Measurements from ENCODE around the gene PLA2G2C. TPM values are rescaled to one million over a fixed set of nuclear protein-coding genes. Genes with fewer than 3 reads are reported as not detected.

The PLA2G2C gene
- total and polyA plus RNA-seq, 7 donors, result 0.09 to 5.5 (median 1.4) TPM; not detected in 2

- no peaks in the 10 kb centered on the region for H3K9me3 ChIP-seq
- peaks cover 0 to 12% (median 0%) of the 10 kb centered on the region in 4 donors for H3K36me3 ChIP-seq
- peak overlapping the region in 3 of 4 donors; percentile 95 to 99 (median 98) for H3K27ac ChIP-seq
- H3K27me3 ChIP-seq, result no peaks in the 10 kb centered on the region
- H3K4me3 ChIP-seq, result no peak overlapping the region
- intact Hi-C loops (cut with DNase I), result loop anchor here (2.0 kb wide), 1 partner anchor 93 kb away; no protein-coding TSS in a partner anchor
- TF ChIP-seq, protein P1, sequence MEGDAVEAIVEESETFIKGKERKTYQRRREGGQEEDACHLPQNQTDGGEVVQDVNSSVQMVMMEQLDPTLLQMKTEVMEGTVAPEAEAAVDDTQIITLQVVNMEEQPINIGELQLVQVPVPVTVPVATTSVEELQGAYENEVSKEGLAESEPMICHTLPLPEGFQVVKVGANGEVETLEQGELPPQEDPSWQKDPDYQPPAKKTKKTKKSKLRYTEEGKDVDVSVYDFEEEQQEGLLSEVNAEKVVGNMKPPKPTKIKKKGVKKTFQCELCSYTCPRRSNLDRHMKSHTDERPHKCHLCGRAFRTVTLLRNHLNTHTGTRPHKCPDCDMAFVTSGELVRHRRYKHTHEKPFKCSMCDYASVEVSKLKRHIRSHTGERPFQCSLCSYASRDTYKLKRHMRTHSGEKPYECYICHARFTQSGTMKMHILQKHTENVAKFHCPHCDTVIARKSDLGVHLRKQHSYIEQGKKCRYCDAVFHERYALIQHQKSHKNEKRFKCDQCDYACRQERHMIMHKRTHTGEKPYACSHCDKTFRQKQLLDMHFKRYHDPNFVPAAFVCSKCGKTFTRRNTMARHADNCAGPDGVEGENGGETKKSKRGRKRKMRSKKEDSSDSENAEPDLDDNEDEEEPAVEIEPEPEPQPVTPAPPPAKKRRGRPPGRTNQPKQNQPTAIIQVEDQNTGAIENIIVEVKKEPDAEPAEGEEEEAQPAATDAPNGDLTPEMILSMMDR (IDR thresholded peaks at IDR 0.05), result no peak
- peak in 1 of 4 donors; percentile 41 for TF ChIP-seq POLR2AphosphoS5 (IDR thresholded peaks at IDR 0.05)
- no peak for DNase-seq
- H3K4me1 ChIP-seq, result peaks cover 0 to 66% (median 52%) of the 10 kb centered on the region in 4 donors
- WGBS, 2 donors, result 36 to 77% methylated on average over 2 of the region's 2 CpGs
Observed at GRCh38 chr1:20194224-20194623, 7.9 kb upstream of the PLA2G2C start.

DNA sequence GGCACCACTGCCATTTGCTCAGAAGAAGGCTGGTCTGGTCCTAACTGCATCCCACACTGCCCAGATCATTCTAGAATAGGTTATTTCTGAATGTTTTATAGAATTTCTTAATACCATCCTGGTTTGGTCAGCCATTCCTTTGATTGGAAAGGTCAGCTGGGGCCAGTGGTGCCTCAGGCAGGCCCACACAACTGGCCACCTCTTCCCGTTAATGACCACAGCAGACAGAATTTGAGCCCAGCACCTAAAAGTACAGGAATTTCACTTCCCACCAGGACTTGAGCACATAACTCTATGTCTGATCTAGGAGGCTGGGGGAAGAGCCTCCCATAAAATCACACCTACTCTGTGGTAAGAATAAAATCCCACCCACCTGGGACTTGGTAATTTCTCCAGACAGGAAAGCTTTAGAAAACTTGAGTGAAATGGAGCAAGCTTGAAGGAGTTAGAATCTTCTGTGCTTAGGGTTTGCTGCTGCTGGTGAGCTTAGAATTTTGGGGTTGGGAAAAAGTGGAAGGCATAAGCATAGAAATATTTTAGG is 6.6 kb upstream of the PLA2G2C start:
- Histone ChIP-seq H3K27ac (peak overlapping the region; percentile 34 to 99 (median 96)), H3K9me3 (no peaks in the 10 kb centered on the region), H3K4me1 (peaks cover 0 to 78% (median 65%) of the 10 kb centered on the region in 4 donors), H3K4me3 (no peak overlapping the region), H3K27me3 (no peaks in the 10 kb centered on the region), H3K36me3 (peaks cover 0 to 12% (median 0%) of the 10 kb centered on the region in 4 donors)
- DNase-seq, result no peak
- no peak for TF ChIP-seq POLR2AphosphoS5 (IDR thresholded peaks at IDR 0.05)
- TF ChIP-seq, protein P1 (IDR thresholded peaks at IDR 0.05), result no peak
- TF ChIP-seq EP300 (IDR thresholded peaks at IDR 0.05), result no peak
- TF ChIP-seq POLR2A (IDR thresholded peaks at IDR 0.05), result no peak
- 91 to 94% methylated on average over 1 of the region's 1 CpG for WGBS, 2 donors
- intact Hi-C loops (cut with DNase I), result no loop called here

DNA sequence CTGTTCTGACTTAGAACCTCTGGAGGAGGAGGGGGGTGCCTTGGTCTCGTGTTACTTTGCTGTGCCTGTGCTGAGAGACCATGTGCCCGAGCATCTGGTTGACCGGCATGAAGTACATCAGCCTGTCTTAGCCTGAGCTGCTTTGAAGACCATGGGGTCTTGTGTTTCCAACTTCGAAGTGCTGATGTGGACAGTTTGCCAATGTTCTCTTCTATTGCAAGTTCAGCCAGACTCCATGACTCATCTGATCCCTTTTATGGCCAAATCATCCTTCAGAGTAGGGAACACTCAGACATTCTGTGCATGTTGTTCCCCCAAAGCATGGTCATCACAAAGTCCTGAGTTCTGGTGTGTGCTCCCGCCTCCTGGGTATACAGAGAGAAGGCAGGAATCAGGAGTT is 6.0 kb upstream of the PLA2G2C start:
- WGBS, 2 donors, result 83 to 90% methylated on average over 5 of the region's 5 CpGs

GRCh38 chr1:20191266-20191825 is 5.0 kb upstream of the PLA2G2C start:
- H3K4me1 ChIP-seq, result peaks cover 0 to 92% (median 81%) of the 10 kb centered on the region in 4 donors
- H3K9me3 ChIP-seq, result no peaks in the 10 kb centered on the region
- DNase-seq, result no peak
- peaks cover 0 to 12% (median 0%) of the 10 kb centered on the region in 4 donors for H3K36me3 ChIP-seq
- H3K27me3 ChIP-seq, result no peaks in the 10 kb centered on the region
- WGBS, 2 donors, result 91 to 94% methylated on average over 12 of the region's 12 CpGs
- no peak overlapping the region for H3K4me3 ChIP-seq
- TF ChIP-seq POLR2AphosphoS5 (IDR thresholded peaks at IDR 0.05), result no peak
- TF ChIP-seq POLR2A (IDR thresholded peaks at IDR 0.05), result no peak
- TF ChIP-seq, protein P1 (IDR thresholded peaks at IDR 0.05), result no peak
- no peak for TF ChIP-seq EP300 (IDR thresholded peaks at IDR 0.05)
- H3K27ac ChIP-seq, result peak overlapping the region in 3 of 4 donors; percentile 95 to 99 (median 98)
- intact Hi-C loops (cut with DNase I), result no loop called here

More for the DNA sequence above, 6.0 kb upstream of the PLA2G2C start:
- intact Hi-C loops (cut with DNase I), result no loop called here
- no peak for DNase-seq
- TF ChIP-seq, protein P1 (IDR thresholded peaks at IDR 0.05), result no peak
- TF ChIP-seq POLR2AphosphoS5 (IDR thresholded peaks at IDR 0.05), result peak; percentile 43 to 84 (median 57)
- peak in 3 of 4 donors; percentile 44 to 93 (median 81) for TF ChIP-seq EP300 (IDR thresholded peaks at IDR 0.05)
- TF ChIP-seq POLR2A (IDR thresholded peaks at IDR 0.05), result no peak
- Histone ChIP-seq H3K36me3 (peaks cover 0 to 12% (median 0%) of the 10 kb centered on the region in 4 donors), H3K9me3 (no peaks in the 10 kb centered on the region), H3K27ac (peak overlapping the region; percentile 34 to 99 (median 96)), H3K4me3 (no peak overlapping the region), H3K27me3 (no peaks in the 10 kb centered on the region), H3K4me1 (peaks cover 0 to 84% (median 71%) of the 10 kb centered on the region in 4 donors)
